Measurements from ENCODE around the gene NHLRC2.

DNA sequence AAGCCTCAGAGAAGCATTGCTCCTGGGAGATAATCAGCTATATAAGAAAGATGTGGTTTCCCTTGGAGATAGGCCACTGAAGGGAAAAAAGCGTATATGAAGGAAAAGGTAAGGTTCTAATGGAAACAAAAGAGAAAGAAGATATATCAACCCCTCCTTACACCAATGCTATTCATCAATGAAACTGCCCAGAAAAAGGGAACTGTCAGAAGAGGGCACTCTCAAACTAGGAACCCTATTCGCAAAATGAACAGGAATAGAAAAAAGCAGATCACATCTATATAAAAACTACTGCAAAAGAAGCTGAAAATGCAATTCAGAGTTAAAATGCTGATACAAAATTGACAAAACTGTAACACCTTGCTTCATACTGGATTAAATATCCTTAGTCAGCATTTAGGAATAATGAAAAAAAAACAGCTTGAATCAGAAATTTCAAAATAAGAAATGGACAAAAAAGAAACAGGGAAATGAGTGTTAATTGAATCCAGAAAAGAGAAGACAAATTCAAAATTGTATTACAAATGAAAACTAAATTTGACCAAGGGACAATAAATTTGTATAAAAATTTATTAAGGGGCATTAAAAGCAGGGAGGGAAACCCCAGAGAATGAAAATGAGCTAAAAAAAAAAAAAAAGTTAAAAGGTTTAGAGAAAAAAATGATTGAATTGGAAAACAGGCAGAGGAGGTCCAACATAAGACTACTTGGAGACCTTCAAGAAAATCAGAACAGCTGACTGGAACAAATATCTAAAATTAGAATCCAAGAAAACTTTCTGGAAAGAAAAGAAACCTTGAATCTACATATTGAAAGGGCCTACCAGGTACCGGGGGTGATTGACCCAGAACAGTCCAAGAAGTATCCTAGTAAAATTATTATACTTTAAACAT lies 17.9 kb downstream of the NHLRC2 start:
- TF ChIP-seq SP1 (IDR thresholded peaks at IDR 0.05; ENCODE audit: low read depth) = no peak
- TF ChIP-seq POLR2A (IDR thresholded peaks at IDR 0.05; ENCODE audit: borderline replicate concordance, extremely low read depth, insufficient read depth, insufficient read length) = no peak
- peak in 2 of 3 experiments; percentile 3 to 22; a peak in 2 of 6 replicates for TF ChIP-seq CTCF (IDR thresholded peaks at IDR 0.05 in 2 of 3, conservative IDR thresholded peaks at IDR 0.05 in 1 of 3; ENCODE audit: borderline replicate concordance in 1 of 3, insufficient read depth in 1 of 3, low read depth in 2 of 3, low read length in 2 of 3)
- no peak for TF ChIP-seq YY1 (IDR thresholded peaks at IDR 0.05; ENCODE audit: extremely low read depth, insufficient replicate concordance, low read depth, low read length)
- no peak for TF ChIP-seq POLR2AphosphoS5 (IDR thresholded peaks at IDR 0.05; ENCODE audit: low read depth, low read length)

Measured in HCT116 (cell line).